GM12874 (cell line): ENCODE data around the gene GLP1R.

Experiments used
- CTCF ChIP-seq: IDR thresholded peaks from 2 replicates; pipeline ENCODE4 v1.5.1; 2011; ENCODE audit warnings: low read depth, mild to moderate bottlenecking, control low read depth, low read length, moderate library complexity; ENCODE audit not compliant: insufficient read depth

Gene GLP1R

GRCh38 chr6:39118921-39119320 is 70.3 kb downstream of the GLP1R start:
- TF ChIP-seq CTCF = no peak

GRCh38 chr6:39124114-39124513 is 75.5 kb downstream of the GLP1R start:
- TF ChIP-seq CTCF = no peak

- TF ChIP-seq CTCF = no peak
Observed at GRCh38 chr6:39128106-39128505, 79.5 kb downstream of the GLP1R start.

GRCh38 chr6:39128832-39129231 is 80.3 kb downstream of the GLP1R start:
- TF ChIP-seq CTCF = no peak

- TF ChIP-seq CTCF = no peak
Observed at GRCh38 chr6:39130691-39131090, 82.1 kb downstream of the GLP1R start.

- no peak for TF ChIP-seq CTCF
Observed at GRCh38 chr6:39137245-39137644, 88.7 kb downstream of the GLP1R start.
